BLaER1 (cell line): ENCODE results near the gene CD44.
"Not testable (repeated sequence)": the region's sequence is repeated elsewhere in the genome, so short reads cannot be mapped to it uniquely, and the experiment has no call there.

Source experiments
- H3K27ac ChIP-seq: shearing (Covaris generic); formaldehyde crosslinking; 2 replicates; pipeline ENCODE4 v1.8.1; 2022
- H3K27me3 ChIP-seq: shearing (Covaris generic); formaldehyde crosslinking; 2 replicates; pipeline ENCODE4 v1.8.1; 2022
- H3K36me3 ChIP-seq: shearing (Covaris generic); formaldehyde crosslinking; 2 replicates; pipeline ENCODE4 v1.8.1; 2022
- H3K4me1 ChIP-seq: shearing (Covaris generic); formaldehyde crosslinking; 2 replicates; pipeline ENCODE4 v1.8.1; 2022
- H3K4me2 ChIP-seq: shearing (Covaris generic); formaldehyde crosslinking; 2 replicates; pipeline ENCODE4 v1.8.1; 2022
- H3K4me3 ChIP-seq: shearing (Covaris generic); formaldehyde crosslinking; 2 replicates; pipeline ENCODE4 v1.8.1; 2022
- H3K9ac ChIP-seq: shearing (Covaris generic); formaldehyde crosslinking; 2 replicates; pipeline ENCODE4 v1.8.1; 2022
- H3K9me3 ChIP-seq: shearing (Covaris generic); formaldehyde crosslinking; 2 replicates; pipeline ENCODE4 v1.8.1; 2022
- H4K20me1 ChIP-seq: shearing (Covaris generic); formaldehyde crosslinking; 2 replicates; pipeline ENCODE4 v1.8.1; 2022
- Cebpa-rat ChIP-seq: shearing (Covaris generic); IDR thresholded peaks from 2 replicates; pipeline ENCODE4 v1.8.1; 2022

Gene CD44

GRCh38 chr11:35138943-35139721, at the start of gene CD44:
TSS of gene CD44 (plus strand) at chr11:35139171. CDS start at chr11:35139304, 133 bp downstream.
- Histone ChIP-seq H3K4me1 (peaks cover 64% of the 10 kb centered on the region), H3K4me2 (peak within 1 kb of the TSS; percentile 97)

GRCh38 chr11:35089666-35090065, 49.3 kb upstream of the CD44 start:
- Histone ChIP-seq H3K27ac (no peak overlapping the region), H3K4me1 (peaks cover 58% of the 10 kb centered on the region), H3K27me3 (no peaks in the 10 kb centered on the region), H3K4me2 (peak overlapping the region; percentile 54), H3K9ac (no peak overlapping the region), H3K4me3 (no peak overlapping the region), H3K36me3 (peaks cover 34% of the 10 kb centered on the region), H3K9me3 (peaks cover 50% of the 10 kb centered on the region), H4K20me1 (no peaks in the 10 kb centered on the region)
- TF ChIP-seq Cebpa-rat, result no peak

More at GRCh38 chr11:35138943-35139721, at the start of gene CD44:
- Histone ChIP-seq H3K4me3 (peak within 1 kb of the TSS; percentile 83), H3K27ac (peak within 1 kb of the TSS; percentile 87), H3K36me3 (peaks cover 14% of the 10 kb centered on the region; the same call in 1 of the 2 replicates), H4K20me1 (peaks cover 33% of the 10 kb centered on the region), H3K27me3 (no peaks in the 10 kb centered on the region), H3K9me3 (no peaks in the 10 kb centered on the region), H3K9ac (peak within 1 kb of the TSS; percentile 84)
- TF ChIP-seq Cebpa-rat, result no peak

- no peak overlapping the region for H3K4me3 ChIP-seq
- peaks cover 34% of the 10 kb centered on the region for H3K36me3 ChIP-seq
- peaks cover 52% of the 10 kb centered on the region for H3K9me3 ChIP-seq
- no peak overlapping the region for H3K9ac ChIP-seq
- H3K4me1 ChIP-seq, result peaks cover 56% of the 10 kb centered on the region
- TF ChIP-seq Cebpa-rat, result no peak
- no peaks in the 10 kb centered on the region for H4K20me1 ChIP-seq
- H3K4me2 ChIP-seq, result no peak overlapping the region; the same call in 1 of the 2 replicates
- no peaks in the 10 kb centered on the region for H3K27me3 ChIP-seq
- H3K27ac ChIP-seq, result no peak overlapping the region
Observed at GRCh38 chr11:35090125-35090524, 48.8 kb upstream of the CD44 start.

- H3K4me2 ChIP-seq, H3K27me3 ChIP-seq, H3K9ac ChIP-seq, H3K27ac ChIP-seq, H4K20me1 ChIP-seq, H3K4me3 ChIP-seq: not testable (repeated sequence)
- H3K4me1 ChIP-seq, result peaks cover 50% of the 10 kb centered on the region
- peaks cover 34% of the 10 kb centered on the region for H3K36me3 ChIP-seq
- H3K9me3 ChIP-seq, result peaks cover 59% of the 10 kb centered on the region
Observed at GRCh38 chr11:35090991-35091390, 48.0 kb upstream of the CD44 start.

- peaks cover 41% of the 10 kb centered on the region for H3K9me3 ChIP-seq
- no peak overlapping the region for H3K4me2 ChIP-seq
- peaks cover 10% of the 10 kb centered on the region; the same call in 1 of the 2 replicates for H3K36me3 ChIP-seq
- H3K4me1 ChIP-seq, result peaks cover 9% of the 10 kb centered on the region
- no peak overlapping the region for H3K9ac ChIP-seq
- no peak overlapping the region for H3K4me3 ChIP-seq
- no peak for TF ChIP-seq Cebpa-rat
- no peaks in the 10 kb centered on the region for H3K27me3 ChIP-seq
- H4K20me1 ChIP-seq, result no peaks in the 10 kb centered on the region
- no peak overlapping the region for H3K27ac ChIP-seq
Observed at GRCh38 chr11:35096723-35097122, 42.2 kb upstream of the CD44 start.

GRCh38 chr11:35097814-35098455, 41.0 kb upstream of the CD44 start:
- H3K9ac ChIP-seq, result no peak overlapping the region
- TF ChIP-seq Cebpa-rat, result no peak

GRCh38 chr11:35098855-35099254, 40.1 kb upstream of the CD44 start:
- Histone ChIP-seq H3K4me1 (peaks cover 19% of the 10 kb centered on the region), H3K4me3 (no peak overlapping the region), H3K27me3 (no peaks in the 10 kb centered on the region), H3K9me3 (peaks cover 33% of the 10 kb centered on the region), H3K36me3 (peaks cover 8% of the 10 kb centered on the region; the same call in 1 of the 2 replicates), H4K20me1 (no peaks in the 10 kb centered on the region), H3K4me2 (no peak overlapping the region), H3K27ac (no peak overlapping the region), H3K9ac (no peak overlapping the region)
- no peak for TF ChIP-seq Cebpa-rat

More at GRCh38 chr11:35097814-35098455, 41.0 kb upstream of the CD44 start:
- Histone ChIP-seq H3K27me3 (no peaks in the 10 kb centered on the region), H3K36me3 (peaks cover 8% of the 10 kb centered on the region; the same call in 1 of the 2 replicates), H3K27ac (no peak overlapping the region), H3K9me3 (peaks cover 35% of the 10 kb centered on the region), H3K4me1 (peaks cover 10% of the 10 kb centered on the region), H3K4me3 (no peak overlapping the region), H4K20me1 (no peaks in the 10 kb centered on the region), H3K4me2 (no peak overlapping the region)

- Histone ChIP-seq H3K4me1 (peaks cover 18% of the 10 kb centered on the region), H3K9me3 (peaks cover 29% of the 10 kb centered on the region), H3K9ac (no peak overlapping the region), H3K36me3 (peaks cover 8% of the 10 kb centered on the region; the same call in 1 of the 2 replicates), H4K20me1 (no peaks in the 10 kb centered on the region), H3K4me3 (no peak overlapping the region), H3K27me3 (no peaks in the 10 kb centered on the region), H3K27ac (no peak overlapping the region), H3K4me2 (no peak overlapping the region)
- no peak for TF ChIP-seq Cebpa-rat
Observed at GRCh38 chr11:35099278-35100012, 39.5 kb upstream of the CD44 start.

- Histone ChIP-seq H3K27ac (no peak overlapping the region), H3K4me3 (no peak overlapping the region), H3K4me1 (peaks cover 20% of the 10 kb centered on the region), H3K9ac (no peak overlapping the region), H3K9me3 (peaks cover 28% of the 10 kb centered on the region), H3K27me3 (no peaks in the 10 kb centered on the region), H4K20me1 (no peaks in the 10 kb centered on the region), H3K4me2 (no peak overlapping the region), H3K36me3 (peaks cover 8% of the 10 kb centered on the region; the same call in 1 of the 2 replicates)
- no peak for TF ChIP-seq Cebpa-rat
Observed at GRCh38 chr11:35100013-35100383, 39.0 kb upstream of the CD44 start.
